Measurements from ENCODE around the gene RPS6KC1. TPM values are rescaled to one million over a fixed set of nuclear protein-coding genes. Genes with fewer than 3 reads are reported as not detected.

RPS6KC1 gene
- total RNA-seq, 1 donor from 2014 or later, result 13.0 TPM

GRCh38 chr1:213268221-213268620, 217.2 kb downstream of the RPS6KC1 start:
- ChIA-PET POLR2A (no interaction called here), CTCF (no interaction called here)
- peaks cover 52% of the 10 kb centered on the region for H3K36me3 Mint-ChIP-seq (ENCODE audit: low read depth)

GRCh38 chr1:213269829-213270228, 218.8 kb downstream of the RPS6KC1 start:
- H3K4me1 Mint-ChIP-seq, result peaks cover 3% of the 10 kb centered on the region
- ATAC-seq (ENCODE audit: low read depth) (no peak), DNase-seq (no peak)
- ChIA-PET POLR2A (no interaction called here), CTCF (no interaction called here)
- peaks cover 43% of the 10 kb centered on the region for H3K36me3 Mint-ChIP-seq (ENCODE audit: low read depth)
- peaks cover 8% of the 10 kb centered on the region for H3K9me3 Mint-ChIP-seq
- no peak overlapping the region for H3K4me3 Mint-ChIP-seq
- TF ChIP-seq CTCF (IDR thresholded peaks at IDR 0.05), result no peak
- H3K27me3 Mint-ChIP-seq, result no peaks in the 10 kb centered on the region
- no peak overlapping the region for H3K27ac Mint-ChIP-seq
- intact Hi-C loops (cut with micrococcal nuclease), result no loop called here

More at GRCh38 chr1:213268221-213268620, 217.2 kb downstream of the RPS6KC1 start:
- Mint-ChIP-seq H3K27ac (no peak overlapping the region), H3K4me3 (no peak overlapping the region), H3K4me1 (no peaks in the 10 kb centered on the region), H3K27me3 (no peaks in the 10 kb centered on the region), H3K9me3 (peaks cover 8% of the 10 kb centered on the region)
- ATAC-seq (ENCODE audit: low read depth), result no peak
- DNase-seq, result no peak
- intact Hi-C loops (cut with micrococcal nuclease), result no loop called here
- no peak for TF ChIP-seq CTCF (IDR thresholded peaks at IDR 0.05)

- intact Hi-C loops (cut with micrococcal nuclease), result no loop called here
- Mint-ChIP-seq H3K4me1 (peaks cover 3% of the 10 kb centered on the region), H3K9me3 (no peaks in the 10 kb centered on the region), H3K4me3 (no peak overlapping the region), H3K27me3 (no peaks in the 10 kb centered on the region), H3K36me3 (ENCODE audit: low read depth) (peaks cover 22% of the 10 kb centered on the region), H3K27ac (no peak overlapping the region)
- POLR2A ChIA-PET, result no interaction called here
- CTCF ChIA-PET, result no interaction called here
- ATAC-seq (ENCODE audit: low read depth) (no peak), DNase-seq (no peak)
- no peak for TF ChIP-seq CTCF (IDR thresholded peaks at IDR 0.05)
Observed at GRCh38 chr1:213273546-213273945, 222.5 kb downstream of the RPS6KC1 start.

GRCh38 chr1:213274140-213274539, 223.1 kb downstream of the RPS6KC1 start:
- TF ChIP-seq CTCF (IDR thresholded peaks at IDR 0.05), result no peak
- DNase-seq (no peak), ATAC-seq (ENCODE audit: low read depth) (no peak)
- intact Hi-C loops (cut with micrococcal nuclease), result no loop called here
- H3K9me3 Mint-ChIP-seq, result no peaks in the 10 kb centered on the region
- no peak overlapping the region for H3K27ac Mint-ChIP-seq
- no peaks in the 10 kb centered on the region for H3K27me3 Mint-ChIP-seq
- H3K36me3 Mint-ChIP-seq (ENCODE audit: low read depth), result peaks cover 20% of the 10 kb centered on the region
- H3K4me3 Mint-ChIP-seq, result no peak overlapping the region
- H3K4me1 Mint-ChIP-seq, result peaks cover 3% of the 10 kb centered on the region
- ChIA-PET POLR2A (no interaction called here), CTCF (no interaction called here)

GRCh38 chr1:213275293-213275692, 224.3 kb downstream of the RPS6KC1 start:
- no peaks in the 10 kb centered on the region for H3K9me3 Mint-ChIP-seq
- TF ChIP-seq CTCF (IDR thresholded peaks at IDR 0.05), result no peak
- peaks cover 3% of the 10 kb centered on the region for H3K4me1 Mint-ChIP-seq
- no peaks in the 10 kb centered on the region for H3K27me3 Mint-ChIP-seq
- ATAC-seq (ENCODE audit: low read depth) (no peak), DNase-seq (no peak)
- H3K27ac Mint-ChIP-seq, result no peak overlapping the region
- no peak overlapping the region for H3K4me3 Mint-ChIP-seq
- POLR2A ChIA-PET, result no interaction called here
- intact Hi-C loops (cut with micrococcal nuclease), result no loop called here
- CTCF ChIA-PET, result interaction anchor here (0.6 kb wide), 1 partner anchor 1057 kb away, joined by 3 read pairs; no protein-coding TSS in a partner anchor
- H3K36me3 Mint-ChIP-seq (ENCODE audit: low read depth), result peaks cover 17% of the 10 kb centered on the region

Measured in activated B cell treated with CpG ODN at 0.5 μM for 24 hours (primary cell).